Neural cell (in vitro differentiated cells): Measurements from ENCODE around the gene DGKQ.

Source experiments
- CTCF ChIP-seq: fragments of 450-650 bp; IDR thresholded peaks from 2 replicates; pipeline ENCODE4 v1.5.1; 2014; ENCODE audit warnings: antibody characterized with exemption, mild to moderate bottlenecking, moderate library complexity; ENCODE audit not compliant: poor library complexity, severe bottlenecking
- EP300 ChIP-seq: fragments of 450-650 bp; conservative IDR thresholded peaks from 2 replicates; pipeline ENCODE4 v1.6.1; 2014; ENCODE audit warnings: antibody characterized with exemption, mild to moderate bottlenecking, moderate library complexity; ENCODE audit not compliant: poor library complexity, severe bottlenecking
- POLR2AphosphoS5 ChIP-seq: IDR thresholded peaks from 2 replicates; pipeline ENCODE4 v1.6.1; 2012

- TF ChIP-seq POLR2AphosphoS5 (no peak), CTCF (no peak), EP300 (no peak)
Observed at GRCh38 chr4:996997-997374, 23.6 kb upstream of the DGKQ start.
